Kidney capillary endothelial cell (primary cell): ENCODE data around the gene CALM1.
A peak's percentile ranks its signal among the peaks of the same experiment; 100 is the strongest.

Experiments used
- DNase-seq: peaks from one replicate; pipeline ENCODE4 v3.0.0-alpha.2; 2018; ENCODE audit warnings: low spot score

The CALM1 gene

GRCh38 chr14:90396341-90397339, at the start of gene CALM1:
CALM1 (plus strand) TSS chr14:90397029; CDS start chr14:90397231, 202 bp downstream.
- peak; percentile 93 for DNase-seq

GRCh38 chr14:90348270-90348669, 48.6 kb upstream of the CALM1 start:
- no peak for DNase-seq

DNA sequence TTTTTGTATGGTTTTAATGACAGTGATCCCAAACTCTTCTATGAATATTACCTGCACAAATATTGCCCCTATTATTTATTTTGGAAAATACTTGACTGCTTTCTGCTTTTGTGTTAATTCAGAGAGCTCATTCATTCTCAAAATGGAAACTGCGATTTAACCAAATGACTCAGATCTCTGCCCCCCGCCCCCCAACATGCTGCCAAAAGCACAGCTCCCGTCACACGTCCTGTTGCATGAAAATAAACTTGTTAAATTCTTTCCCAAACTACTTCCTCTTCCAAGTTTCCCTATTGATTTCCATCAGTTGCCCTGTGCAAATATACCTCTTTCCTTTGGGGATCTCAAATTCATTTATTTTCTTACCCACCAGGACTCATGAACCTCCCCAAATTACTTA, 47.1 kb upstream of the CALM1 start:
- no peak for DNase-seq

GRCh38 chr14:90354551-90355298, 42.1 kb upstream of the CALM1 start:
- no peak for DNase-seq

DNA sequence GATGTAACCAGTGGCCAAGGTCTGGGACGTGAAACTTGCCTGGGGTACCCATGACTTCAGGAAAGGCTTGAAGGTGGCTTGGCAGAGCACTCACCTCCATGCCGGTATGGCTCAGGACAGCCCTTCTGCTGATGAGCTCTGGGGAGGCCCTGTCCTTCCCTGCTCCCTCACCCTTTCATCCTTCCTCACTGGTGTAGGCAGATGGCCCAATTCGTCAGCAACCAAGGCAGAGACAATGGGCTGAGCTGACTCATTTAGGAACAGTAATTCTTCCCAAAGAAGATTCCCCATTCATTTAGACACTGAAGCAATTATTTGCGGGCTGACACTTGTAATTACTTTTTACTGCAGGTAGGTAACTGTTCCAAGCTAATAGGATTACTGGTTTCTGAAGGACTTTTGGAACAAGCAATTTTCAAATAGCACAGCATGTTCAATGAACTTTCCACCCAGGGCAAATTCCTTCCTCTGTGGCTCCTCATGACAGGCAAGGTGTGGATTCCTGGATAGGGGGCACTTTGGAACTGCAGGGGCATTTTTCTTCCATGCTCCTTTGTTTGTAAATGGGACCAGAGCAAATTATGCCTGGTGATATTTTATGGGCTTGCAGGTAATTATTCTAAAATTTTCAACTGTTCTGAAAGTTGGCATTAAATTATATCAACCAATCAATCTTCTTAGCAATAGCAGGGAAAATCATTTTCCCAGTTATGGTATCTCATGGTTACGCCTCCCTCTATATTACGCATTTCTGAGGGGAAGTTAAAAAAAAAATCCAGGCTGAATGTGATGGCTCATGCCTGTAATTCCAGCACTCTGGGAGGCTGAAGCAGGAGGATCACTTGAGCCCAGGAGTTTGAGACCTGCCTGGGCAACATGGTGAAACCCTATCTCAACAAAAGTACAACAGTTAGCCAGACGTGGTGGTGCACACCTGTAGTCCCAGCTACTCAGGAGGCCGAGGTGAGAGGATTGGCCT, 41.0 kb upstream of the CALM1 start:
- DNase-seq, result peak; percentile 30

GRCh38 chr14:90356925-90357324, 39.9 kb upstream of the CALM1 start:
- DNase-seq, result no peak

DNA sequence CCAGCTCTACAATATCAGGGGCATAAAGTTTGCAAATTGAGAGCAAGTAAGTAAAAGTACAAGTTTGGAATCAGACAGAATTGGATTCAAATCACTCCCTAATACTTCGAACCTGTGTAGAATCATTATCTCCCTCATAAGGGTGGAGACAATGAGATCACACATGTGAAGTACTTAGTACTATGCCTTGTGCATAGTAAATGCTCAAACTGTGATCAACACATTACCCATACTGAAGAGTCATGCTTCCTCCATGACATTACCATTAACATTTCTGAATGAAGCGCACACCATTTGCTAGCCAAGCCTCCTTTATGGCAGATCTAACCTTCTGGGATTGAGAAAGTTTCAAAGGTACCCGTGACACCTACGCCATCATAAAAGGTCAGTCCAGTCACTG, 38.5 kb upstream of the CALM1 start:
- DNase-seq, result no peak

DNA sequence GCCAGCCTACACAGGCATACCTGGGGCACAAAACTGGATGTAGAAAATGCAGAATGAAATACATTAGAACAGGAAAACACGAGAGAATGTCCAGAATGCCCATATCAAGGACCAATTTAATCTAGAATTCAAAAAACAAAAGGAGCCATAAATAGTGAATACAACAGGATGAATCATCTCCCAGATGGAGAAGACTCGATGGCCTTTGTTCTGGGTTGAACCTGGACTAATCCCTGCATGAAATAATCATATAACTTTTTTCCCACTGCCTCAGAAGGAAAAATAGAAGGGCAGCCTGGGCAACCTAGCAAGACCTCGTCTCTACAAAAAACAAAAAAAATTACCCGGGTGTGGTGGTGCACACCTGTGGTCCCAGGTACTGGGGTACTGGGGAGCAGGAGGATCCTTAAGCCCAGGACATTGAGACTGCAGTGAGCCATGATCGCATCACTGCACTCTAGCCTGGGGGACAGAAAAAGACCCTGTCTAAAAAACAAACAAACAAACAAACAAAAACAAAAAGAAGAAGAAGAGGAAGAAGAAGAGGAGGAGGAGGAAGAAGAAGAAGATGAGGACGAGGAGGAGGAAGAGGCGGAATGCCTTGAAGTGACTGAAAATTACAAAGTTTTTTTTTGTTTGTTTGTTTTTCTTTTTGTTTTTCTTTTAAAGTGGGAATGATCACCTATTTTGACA, 34.8 kb upstream of the CALM1 start:
- peak; percentile 33 for DNase-seq

DNA sequence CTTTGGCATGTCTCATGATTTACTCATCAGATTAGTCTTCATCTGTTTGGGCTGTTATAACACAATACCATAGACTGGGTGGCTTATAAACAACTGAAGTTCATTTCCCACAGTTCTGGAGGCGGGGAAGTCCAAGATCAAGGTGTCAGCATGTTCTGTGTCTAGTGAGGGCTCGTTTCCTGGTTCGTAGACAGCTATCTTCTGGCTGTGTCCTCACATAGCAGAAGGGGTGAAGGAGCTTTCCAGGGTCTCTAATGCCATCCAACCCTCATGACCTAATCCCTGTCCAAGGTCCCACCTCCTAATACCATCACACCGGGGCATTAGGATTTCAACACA, 34.3 kb upstream of the CALM1 start:
- DNase-seq, result no peak

DNA sequence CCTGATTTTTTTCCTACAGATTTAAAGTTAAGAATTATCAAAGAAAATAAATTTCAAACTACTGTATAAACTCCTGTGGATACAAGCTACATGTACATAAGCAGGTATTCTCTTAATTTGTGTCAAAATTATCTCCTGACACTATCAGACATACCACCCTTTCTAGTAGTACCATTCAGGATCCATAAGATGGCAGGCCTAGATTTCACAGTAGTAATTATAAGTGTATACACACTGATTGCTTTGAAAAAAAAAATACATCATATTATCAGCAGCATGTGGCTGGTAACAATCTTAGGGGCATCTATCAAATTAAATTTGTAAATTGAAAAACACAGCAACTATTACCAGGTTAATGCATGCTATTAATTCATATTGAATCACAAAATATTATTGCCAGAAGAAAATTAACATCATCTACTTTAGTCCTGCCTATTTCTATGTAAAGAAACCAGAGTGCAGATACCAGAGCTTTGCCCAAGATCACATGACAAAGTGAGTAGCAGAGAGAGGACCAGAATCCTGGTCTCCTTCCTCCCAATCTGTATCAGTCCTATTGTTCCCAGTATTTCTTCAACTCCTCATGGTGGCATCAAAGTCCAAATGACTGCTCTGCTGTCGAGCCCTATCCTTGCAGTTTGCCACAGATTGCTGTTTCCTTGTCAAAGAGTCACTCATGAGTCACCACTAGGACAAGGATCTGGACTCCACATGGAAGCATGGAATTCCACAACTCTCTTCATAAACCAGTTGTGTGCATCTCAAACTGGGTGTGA, 27.7 kb upstream of the CALM1 start:
- DNase-seq, result peak; percentile 65

DNA sequence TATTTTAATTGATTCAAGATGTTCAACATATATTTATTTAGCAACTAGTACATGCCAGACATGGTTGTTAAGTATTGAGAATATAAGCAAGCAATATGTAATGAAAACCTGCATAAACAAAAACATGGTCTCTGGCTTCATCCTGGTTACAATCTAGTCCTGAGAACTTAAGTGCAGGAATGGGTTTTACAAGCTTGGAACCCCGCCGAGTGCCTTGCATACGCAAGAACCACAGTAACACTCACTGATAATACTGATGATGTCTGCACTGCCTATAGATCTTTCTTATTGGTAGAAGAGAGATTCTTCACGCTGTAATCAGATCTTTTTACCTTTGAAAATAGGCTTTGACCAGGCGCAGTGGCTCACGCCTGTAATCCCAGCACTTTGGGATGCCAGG, 22.9 kb upstream of the CALM1 start:
- no peak for DNase-seq

GRCh38 chr14:90374813-90375212, 22.0 kb upstream of the CALM1 start:
- no peak for DNase-seq

GRCh38 chr14:90375934-90376333, 20.9 kb upstream of the CALM1 start:
- DNase-seq, result no peak

GRCh38 chr14:90378249-90378648, 18.6 kb upstream of the CALM1 start:
- no peak for DNase-seq

GRCh38 chr14:90379106-90379505, 17.7 kb upstream of the CALM1 start:
- DNase-seq, result no peak

DNA sequence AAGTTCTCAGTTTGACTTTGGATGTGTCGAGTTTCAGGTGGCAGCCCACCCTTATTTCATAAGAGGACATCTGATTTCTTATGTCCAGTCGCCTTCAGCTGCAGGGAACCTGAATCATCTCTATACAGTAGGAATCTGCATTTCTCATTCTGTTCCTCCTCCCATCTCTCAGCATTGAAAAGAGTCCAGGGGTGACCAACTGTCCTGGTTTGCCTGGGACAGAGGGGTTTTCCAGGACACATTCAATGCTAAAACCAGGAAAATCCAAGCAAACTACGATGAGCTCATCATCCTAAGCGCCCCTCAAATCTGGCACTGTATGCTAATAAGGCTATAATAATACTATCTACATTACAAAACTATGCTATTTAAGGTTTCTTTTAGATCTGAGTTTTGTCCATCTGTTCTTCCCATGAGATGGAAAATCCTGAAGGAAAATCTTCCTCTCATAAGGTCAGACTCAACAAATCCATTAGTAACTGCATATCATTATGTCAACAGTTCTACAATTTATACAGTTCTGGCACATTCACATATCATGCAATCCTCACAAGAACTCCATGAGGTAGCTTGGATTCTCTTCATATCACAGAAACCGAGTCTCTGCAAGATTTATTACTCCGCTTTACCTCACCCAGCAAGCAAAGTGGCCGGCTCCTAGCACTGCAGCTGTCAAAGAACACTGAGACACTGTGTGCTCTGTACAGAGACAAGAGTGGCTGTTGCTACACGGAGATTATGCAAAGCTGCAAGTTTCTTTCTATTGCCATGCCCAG, 15.6 kb upstream of the CALM1 start:
- no peak for DNase-seq

- DNase-seq, result no peak
Measured at GRCh38 chr14:90381999-90382451, 14.8 kb upstream of the CALM1 start.

GRCh38 chr14:90382491-90383125, 14.2 kb upstream of the CALM1 start:
- DNase-seq, result peak; percentile 62

GRCh38 chr14:90383126-90383730, 13.6 kb upstream of the CALM1 start:
- peak; percentile 99 for DNase-seq
